GM19023 (cell line): Measurements from ENCODE around the gene UBAC2.
"Not testable (repeated sequence)": the region's sequence is repeated elsewhere in the genome, so short reads cannot be mapped to it uniquely, and the experiment has no call there.

ENCODE experiments used
- ATAC-seq: cut with Tn5 transposase; IDR thresholded peaks from one replicate; pipeline ENCODE4 v1.9.1; 2021; ENCODE audit warnings: mild to moderate bottlenecking, moderate library complexity; ENCODE audit not compliant: unreplicated experiment

UBAC2 gene

DNA sequence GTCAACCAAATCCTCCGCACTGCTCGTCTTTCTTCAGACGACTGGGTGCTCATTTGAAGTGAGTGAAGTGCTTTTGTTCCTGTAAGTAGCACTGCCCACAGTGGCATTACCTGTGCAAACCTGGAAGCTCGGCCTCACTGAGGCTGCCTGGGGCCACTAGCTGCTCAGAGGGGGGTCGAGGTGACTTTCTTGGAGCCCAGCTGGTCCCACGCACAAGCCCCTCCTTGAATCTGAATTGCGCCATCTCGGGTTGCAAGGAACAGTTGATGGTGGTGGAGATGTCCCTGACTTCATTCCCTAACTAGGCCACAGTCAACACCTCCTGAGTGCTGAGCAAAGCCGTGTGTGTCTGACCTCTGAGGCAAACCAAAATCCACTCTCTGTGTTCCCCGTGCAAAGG, 185.8 kb downstream of the UBAC2 start:
- ATAC-seq = no peak

DNA sequence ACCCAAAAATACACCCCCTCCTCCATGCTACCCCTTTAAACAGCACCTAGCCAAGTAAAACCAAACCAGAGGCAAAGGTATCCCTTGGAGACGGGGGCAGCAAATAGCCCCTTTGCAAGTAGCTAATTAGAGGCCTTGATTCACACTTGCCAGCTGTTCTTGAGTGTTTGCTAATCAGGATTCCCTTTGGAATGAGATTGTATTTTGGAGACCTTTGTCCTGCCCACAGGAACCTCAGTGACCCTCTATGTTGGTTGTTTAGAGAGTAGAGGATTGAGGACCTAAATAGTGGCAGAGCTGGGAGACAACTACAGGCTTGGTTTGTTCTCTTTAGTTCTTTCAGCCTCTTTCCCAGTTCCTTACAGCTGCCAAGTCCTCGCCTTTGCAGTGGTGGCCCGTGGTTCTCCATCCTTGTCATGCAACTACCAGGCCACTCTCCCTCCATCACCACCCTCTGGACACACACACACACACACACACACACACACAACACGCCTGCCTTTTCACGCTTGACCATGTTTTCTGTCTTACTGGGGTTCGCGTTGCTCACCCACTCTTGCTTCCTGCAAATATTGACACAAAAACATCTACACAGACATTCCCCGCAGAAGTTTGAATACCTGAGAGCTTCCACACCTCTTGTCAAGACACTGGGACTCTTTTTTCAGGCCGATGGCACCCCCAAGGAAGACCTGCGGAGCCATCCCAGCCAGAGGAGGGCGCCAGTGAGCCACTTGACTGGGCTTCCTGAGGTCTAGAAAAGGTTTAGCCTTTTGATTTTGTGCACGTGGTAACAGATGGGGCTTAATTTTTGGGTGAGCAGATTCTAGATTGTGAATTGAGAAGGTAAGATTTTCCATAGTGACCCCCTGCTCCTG, 186.5 kb downstream of the UBAC2 start:
- ATAC-seq = peak; percentile 66

DNA sequence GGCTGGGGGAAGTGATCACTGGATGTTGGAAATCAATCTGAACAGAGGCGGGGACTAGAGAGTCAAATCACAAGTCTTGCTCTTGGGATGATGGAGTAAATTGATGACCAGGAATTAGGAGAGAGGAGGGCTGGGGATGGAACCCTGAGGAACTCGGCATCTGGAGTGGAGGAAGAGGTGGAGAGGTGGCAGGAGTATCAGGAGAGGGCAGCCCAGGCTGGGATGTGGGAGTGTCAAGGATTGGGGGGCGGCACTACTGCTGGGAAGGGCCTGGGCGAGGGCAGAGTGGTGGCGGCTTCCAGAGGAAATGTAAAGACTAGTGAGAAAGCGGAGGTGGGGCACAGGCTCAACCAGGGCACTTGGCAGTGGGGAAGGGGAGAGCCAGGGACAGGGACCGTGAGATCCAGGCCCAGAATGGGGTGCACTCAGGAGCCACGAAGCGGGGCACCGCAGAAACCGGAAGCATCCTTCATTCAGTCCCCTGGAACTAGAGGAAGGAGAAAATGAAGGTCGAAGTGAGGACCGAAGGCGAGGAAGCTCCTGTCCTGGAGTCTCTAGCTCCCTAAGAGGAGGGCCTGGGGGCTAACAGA, 187.8 kb downstream of the UBAC2 start:
- ATAC-seq = no peak

DNA sequence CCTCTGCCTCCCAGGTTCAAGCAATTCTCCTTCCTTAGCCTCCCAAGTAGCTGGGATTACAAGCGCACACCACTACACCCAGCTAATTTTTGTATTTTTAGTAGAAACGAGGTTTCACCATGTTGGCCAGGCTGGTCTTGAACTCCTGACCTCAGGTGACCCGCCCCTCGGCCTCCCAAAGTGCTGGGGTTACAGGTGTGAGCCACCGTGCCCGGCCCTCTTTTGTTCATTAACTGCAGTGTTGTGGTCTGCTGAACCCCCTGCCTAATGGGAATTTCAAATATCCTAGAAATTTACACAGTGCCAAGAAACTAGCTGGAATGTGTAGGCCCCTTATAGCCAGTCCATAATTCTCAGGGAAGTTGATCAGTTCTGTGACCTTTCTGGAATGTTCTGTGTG, 188.4 kb downstream of the UBAC2 start:
- ATAC-seq = not testable (repeated sequence)

DNA sequence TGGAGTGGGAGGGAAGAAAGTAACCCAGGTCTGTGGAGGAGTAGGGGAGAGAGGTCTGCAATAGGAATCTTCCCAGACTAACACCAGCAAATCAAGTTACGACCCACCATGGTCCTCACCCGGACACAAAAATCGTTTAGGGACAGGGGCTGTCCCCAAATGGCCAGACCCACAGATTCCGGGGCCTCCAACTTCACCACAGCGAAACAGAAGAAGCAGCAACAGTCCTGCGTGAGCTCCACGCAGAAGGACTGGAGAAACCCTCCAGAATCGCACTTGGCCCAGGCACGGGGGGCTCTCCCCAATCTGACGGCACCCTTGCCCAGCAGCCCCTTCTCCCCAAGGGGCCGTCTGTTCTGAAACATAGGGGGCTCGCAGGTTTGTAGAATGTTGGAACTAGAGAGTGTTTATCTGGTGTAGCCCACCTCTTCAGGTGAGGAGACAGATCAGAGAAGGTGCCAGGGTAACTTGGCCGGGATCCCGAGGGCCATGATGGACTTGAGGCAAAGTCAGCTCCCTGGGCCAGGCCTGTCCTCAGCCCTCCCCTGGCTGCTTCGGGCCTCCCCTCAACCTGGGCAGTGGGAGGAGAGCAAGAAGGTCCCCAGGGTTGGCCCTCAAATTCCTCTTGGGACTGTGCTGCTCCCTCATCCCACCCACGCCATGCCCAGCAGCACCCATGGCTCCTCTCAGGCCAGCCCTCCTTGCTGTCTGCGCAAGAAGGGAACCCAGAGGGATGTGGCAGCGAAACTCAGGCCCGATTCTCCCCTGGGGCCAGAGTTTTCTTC, 189.1 kb downstream of the UBAC2 start:
- no peak for ATAC-seq

DNA sequence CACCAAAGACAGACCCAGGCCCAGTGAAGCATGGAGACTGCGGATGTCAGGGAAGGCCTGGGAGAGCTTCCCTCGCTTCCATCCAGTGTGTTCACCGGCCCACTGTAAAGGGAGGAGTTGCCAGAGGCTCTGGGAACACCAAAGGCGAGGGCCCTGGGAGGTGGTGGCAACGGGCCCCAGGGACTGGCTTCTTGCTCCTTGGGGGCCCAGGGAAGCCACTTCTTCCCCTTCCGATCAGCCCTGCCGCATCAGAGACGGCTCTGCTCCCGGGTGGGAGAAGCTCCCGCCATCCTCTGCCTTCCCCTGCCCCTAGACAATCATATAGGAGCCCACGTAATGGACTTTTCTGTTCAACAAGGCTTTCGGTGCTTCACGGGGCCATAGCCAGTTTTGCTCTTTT, 189.9 kb downstream of the UBAC2 start:
- no peak for ATAC-seq

DNA sequence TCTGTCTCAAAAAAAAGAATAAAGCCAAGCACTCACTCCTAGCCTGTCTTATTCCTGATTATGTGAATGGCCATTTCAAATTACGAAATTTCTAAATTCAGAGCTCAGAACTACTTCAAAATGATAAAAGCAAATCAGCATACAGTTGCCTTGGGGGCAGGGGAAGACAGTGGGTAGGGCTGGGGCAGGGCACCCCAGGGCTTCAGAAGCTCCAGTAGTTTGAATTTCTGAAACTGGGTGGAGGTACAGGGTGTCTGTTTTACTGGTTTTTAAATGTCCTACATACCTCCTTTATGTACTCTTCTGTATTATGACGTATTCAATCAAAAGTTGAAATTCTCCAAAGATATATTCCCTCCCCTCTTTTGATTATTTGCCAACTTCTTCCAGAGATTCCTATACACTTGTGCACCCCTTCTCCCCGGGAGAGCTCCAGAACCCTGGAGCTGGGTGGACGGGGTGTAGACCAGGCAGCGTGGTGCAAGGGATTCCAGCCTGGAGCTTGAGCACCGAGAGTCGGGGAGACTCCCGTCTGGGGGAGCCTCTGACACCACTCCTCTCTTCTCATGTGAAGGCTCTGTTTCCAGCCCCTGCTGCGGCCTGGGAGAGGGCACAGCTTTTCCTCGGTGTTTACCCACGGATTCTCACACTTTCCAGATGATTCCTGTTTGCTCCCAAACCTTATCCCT, 191.3 kb downstream of the UBAC2 start:
- no peak for ATAC-seq

DNA sequence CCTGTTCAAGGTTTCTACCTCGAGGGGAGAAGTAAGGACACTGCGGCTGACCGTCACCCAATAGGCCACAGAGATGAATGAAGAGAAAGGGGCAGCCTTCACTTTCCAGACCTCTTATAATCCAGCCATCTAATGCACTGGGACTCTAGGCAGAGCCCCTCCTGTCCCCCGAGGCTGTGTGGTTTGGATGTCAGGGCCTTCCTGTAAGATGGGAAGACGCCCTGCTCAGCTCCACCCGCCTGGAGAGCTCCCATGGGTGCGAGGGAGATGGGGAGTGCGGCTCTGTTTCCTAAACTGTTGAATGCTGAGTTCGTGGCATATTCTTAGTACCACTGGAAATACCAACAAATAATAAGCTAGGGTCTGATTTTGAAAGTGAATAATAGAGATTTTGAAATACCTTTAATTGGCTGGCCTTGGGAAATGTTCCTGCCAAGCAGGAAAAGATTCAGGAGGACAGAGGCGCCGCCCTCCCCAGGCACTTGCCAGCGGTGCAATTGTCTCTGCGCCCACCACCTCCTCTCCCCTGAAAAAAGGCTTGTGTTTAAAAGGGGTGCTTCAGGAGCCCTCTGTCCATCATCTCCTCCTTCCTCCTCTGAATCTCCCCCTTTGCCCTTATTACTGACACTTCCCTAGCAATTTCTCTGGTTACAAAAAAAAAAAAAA, 191.9 kb downstream of the UBAC2 start:
- no peak for ATAC-seq

DNA sequence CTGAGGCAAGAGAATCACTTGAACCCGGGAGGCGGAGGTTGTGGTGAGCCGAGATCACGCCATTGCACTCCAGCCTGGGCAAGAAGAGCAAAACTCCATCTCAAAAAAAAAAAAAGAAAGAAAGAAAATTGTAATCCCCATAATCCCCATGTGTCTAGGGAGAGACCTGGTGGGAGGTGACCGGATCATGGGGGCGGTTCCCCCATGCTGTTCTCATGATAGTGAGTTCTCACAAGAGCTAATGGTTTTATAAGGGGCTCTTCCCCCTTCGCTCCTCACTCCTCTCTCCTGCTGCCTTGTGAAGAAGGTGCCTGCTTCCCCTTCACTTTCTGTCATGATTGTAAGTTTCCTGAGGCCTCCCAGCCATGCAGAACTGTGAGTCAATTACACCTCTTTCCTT, 192.7 kb downstream of the UBAC2 start:
- not testable (repeated sequence) for ATAC-seq

DNA sequence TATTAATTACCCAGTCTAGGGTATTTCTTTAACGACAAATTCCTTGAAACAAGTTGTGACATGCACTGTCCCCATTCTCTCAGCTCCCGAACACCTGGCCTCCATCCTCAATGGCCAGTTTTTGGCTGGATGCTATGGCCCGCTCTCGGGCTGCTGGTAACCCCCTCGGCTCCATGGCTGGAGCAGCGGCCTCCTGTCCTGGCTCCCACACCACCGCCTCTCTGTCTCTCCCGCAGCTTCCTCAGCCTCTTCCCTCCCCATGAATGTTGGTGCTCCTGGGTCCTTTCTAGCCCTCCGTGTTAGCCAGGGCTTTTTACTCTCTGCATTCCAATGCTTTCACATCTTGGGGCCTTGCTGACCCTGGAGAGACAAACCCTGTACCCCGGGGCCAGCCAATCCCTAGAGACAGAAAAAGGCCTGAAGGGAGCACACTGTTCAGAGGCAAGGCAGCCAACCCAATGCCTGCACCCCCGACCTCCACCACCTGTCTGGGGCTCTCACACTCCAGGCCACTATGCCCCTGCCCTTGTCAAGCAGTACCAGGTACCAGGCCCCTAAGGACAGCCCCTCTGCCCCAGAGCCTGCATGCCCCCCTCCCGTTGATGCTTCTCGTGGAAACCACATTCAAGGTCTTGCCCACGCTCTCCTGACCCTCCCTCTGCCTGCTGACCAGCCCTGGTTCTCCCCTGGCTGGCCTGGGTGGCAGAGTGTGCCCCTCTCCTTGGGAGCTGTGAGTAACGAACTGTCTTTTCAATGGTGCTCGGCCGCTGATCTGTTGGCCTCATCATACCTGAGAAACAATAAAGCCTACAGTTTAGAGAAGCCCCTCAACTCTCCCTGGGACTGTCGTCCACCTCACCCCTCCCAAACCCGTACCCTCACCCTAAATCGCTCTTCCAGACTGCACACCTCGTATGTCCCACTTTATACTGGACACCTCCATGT, 193.4 kb downstream of the UBAC2 start:
- no peak for ATAC-seq

DNA sequence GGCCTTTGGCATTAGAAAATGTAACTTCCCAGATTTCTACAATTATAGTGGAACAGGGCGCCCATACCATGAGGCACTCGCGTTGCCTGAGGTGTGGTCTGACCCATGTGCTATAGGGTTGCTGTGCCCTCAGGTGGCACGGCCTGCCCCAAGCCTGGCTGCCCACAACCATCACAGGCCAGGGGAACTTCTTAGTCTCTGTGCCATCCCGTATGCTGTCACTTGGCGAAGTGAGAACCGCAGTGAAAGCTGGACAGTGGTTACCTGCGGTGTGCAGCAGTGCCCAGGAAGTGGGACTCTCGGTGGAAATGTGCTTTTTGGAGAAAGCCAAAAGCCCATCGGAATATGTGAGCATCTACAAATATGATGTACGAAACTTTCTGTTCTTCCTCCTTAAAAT, 194.8 kb downstream of the UBAC2 start:
- ATAC-seq = no peak

DNA sequence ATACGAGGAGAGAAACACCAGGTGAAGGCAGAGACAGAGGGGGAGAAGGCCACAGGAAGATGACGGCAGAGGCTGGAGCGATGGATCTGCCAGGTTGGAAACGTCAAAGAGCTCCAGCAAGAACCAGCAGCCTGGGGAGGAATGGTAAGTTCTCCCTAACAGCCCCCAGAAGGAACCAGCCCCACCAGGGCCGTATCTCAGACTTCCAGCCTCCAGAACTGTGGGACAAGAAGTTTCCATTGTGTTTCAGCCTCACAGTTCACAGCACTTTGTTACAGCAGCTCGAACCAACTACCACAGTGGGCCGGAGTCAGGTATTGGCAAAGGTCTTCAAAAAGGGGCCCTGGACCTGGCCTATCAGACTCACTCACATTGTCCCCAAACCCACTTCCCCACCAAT, 195.8 kb downstream of the UBAC2 start:
- no peak for ATAC-seq

DNA sequence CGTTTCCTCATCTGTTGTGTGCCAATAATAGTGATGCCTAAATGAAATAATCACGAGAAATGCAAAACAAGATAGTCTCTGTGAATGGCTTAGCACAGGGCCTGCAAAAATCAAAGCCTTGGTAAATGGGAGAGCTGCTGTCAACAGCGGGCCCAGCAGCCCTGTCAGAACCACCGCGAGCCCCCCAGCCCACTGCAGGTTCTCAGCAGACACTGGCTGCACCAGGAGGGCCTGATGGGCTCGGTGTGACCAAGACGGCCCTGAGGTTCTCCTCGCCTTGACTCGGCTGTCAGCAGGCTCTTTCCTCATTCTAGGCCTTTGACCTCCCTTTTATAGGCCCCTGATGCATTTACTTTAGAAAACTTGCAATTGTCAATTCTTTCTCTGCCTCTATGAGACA, 197.4 kb downstream of the UBAC2 start:
- ATAC-seq = no peak

DNA sequence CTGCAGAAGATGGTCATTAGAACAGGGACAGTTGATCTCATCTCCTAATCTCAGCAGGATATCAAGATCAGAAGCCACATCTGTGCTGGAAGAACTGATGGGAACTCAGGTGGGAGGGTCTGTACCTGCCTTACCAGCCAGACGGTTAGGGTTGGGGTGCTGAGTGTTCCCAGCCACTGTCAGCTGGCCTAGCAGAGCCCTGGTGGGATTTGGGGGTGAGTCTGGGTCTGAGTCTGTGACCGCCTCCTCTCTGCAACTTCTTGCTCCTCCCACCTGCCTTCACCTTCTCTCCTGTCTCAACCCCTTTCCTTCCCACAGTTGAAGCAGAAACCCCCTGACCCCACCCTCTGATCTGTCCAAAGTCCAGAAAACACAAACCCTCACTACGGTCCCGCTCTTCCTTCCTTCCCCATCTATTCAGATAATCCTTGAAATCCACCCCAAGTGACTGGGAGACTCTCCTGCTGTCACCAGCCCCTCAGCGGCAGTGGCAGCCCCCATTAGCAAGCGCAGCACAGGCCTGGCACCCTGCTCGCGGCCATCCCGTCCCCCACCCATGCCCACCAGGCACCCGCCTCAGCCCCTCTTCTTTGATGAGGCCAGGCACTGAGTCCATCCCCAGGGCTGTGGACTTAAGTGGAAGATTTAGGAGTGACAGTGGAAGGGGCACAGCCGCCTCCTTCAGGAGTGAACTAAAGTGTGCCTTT, 198.4 kb downstream of the UBAC2 start:
- ATAC-seq = no peak

DNA sequence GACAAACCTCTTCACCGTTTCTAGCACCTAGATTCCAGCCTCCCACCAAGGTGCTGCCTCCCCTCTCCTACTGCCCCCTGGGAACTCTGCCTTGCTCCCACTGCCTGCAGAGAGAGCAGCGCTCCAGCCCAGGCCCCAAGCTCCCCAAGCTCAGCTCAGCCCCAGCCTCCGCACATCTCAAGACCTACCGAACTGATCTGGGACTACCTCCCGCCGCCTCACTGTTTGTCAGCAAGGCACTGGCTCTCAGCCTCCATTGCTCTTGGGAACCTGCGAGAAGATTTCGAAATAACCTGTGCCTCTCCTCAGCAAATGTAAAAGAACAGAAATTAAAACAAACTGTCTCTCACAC, 198.9 kb downstream of the UBAC2 start:
- no peak for ATAC-seq

DNA sequence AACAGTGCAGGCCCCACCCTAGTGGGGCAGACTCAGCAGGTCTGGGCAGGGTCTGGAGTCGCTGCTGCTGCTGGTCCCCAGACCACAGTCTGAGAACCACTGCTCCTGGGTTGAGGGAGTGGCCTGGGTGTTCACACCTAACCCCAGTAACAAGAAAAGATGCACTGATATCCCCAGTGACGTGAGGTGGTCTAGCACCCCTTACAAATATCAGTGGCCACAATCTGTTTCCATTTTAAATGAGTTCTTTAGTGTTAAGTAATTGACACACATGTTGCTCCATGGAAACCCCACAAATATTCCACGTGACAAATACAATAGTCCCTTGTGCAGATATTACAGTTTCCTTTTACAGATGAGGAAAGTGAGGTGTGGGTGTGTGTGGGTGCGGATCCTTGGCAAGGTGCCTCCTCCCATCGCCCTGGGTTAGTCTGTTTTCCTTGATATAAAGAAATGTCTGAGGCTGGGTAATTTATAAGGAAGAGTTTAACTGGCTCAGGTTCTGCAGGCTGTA, 202.9 kb downstream of the UBAC2 start:
- no peak for ATAC-seq

DNA sequence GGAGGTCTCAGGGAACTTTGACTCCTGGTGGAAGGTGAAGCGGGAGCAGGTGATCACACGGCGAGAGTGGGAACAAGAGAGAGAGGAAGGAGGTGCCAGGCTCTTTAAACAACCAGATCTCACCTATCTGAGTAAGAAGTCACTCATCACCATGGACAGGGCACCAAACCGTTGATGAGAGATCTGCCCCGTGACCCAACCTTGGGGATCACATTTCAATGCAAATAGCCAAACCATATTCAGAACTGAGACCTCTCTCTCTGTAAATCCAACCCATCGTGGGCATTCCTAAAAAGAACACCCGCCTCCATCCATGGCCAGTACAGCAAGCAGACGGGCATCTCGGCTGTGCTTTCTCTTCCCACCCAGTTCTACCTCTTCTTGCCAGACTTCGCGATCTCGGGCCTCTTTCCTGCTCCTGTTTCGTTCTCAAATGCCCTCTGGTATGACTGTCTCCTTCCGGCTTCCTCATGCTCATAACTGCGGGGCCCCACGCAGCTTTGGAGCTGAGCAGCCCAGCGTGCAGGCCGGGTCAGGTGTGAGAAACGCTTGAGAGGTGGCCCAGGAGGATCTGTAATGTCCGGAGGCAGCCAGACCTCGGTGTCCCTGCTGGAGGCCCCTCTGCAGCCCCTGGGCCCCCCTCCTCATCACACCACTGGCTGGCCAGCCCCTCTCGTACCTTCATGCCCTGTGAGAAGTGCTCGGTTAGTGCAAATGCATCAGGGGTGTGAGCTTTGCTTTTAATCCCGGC, 203.5 kb downstream of the UBAC2 start:
- ATAC-seq = no peak

DNA sequence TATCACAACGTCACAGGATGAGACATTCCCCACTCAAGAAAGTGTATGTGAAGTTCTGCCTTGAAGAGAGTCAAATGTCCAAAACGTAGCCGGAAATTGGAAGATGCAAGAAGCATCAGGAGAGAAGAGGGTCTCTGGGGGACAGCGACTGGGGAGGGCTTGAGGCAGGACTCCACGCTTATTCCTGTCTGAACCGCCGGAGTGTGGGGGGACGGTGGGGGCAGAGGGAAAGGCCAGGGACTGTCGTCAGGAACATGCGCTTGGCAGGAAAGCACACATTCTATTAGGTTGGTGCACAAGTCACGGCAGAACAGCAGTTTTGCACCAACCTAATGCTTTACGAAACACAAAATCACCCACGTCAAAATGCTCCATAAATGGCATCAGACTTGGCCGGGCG, 205.3 kb downstream of the UBAC2 start:
- ATAC-seq = no peak
